NT2/D1 (cell line): ENCODE results near the gene CAMK2G.
"Not testable (repeated sequence)": the region's sequence is repeated elsewhere in the genome, so short reads cannot be mapped to it uniquely, and the experiment has no call there.

Experiments used
- YY1 ChIP-seq: IDR thresholded peaks from 2 replicates; pipeline ENCODE4 v1.6.1; 2011; ENCODE audit not compliant: insufficient read length, insufficient read depth
- ZNF274 ChIP-seq: IDR thresholded peaks from 2 replicates; pipeline ENCODE4 v1.6.1; 2011; ENCODE audit warnings: mild to moderate bottlenecking, low read depth, low read length

- TF ChIP-seq YY1, ZNF274: not testable (repeated sequence)
Measured at GRCh38 chr10:73796035-73796434, 78.3 kb downstream of the CAMK2G start.
